AG04449 (cell line): ENCODE results near the gene ZDHHC3.

Experiments used
- CTCF ChIA-PET: fragments of 350-600 bp; formaldehyde crosslinking; extraction: SDS; loops from one replicate; lab custom pipeline; 2021; ENCODE audit warnings: antibody characterized with exemption; lab: Yijun Ruan, JAX
- POLR2A ChIA-PET: fragments of 400-600, 350-600 bp; formaldehyde crosslinking; extraction: SDS; loops from one replicate; lab custom pipeline; 2020; ENCODE audit warnings: antibody characterized with exemption, inconsistent platforms; lab: Yijun Ruan, JAX
- DNase-seq: peaks from one replicate; pipeline ENCODE4 v3.0.0-alpha.2; 2010; ENCODE audit warnings: low read depth, low spot score
- H3K4me3 ChIP-seq: 2 replicates; pipeline ENCODE4 v1.5.1; 2011; ENCODE audit warnings: low read depth, mild to moderate bottlenecking, control low read depth, low read length
- CTCF ChIP-seq: IDR thresholded peaks from one replicate; pipeline ENCODE4 v1.5.1; 2011; ENCODE audit warnings: mild to moderate bottlenecking, moderate library complexity, low read length, control low read depth, inconsistent platforms; ENCODE audit not compliant: insufficient read depth; ENCODE audit errors: missing control alignments

ZDHHC3 gene

GRCh38 chr3:44960387-44961026 lies 15.5 kb downstream of the ZDHHC3 start:
- ChIA-PET POLR2A (no interaction called here), CTCF (no interaction called here)
- no peak overlapping the region for H3K4me3 ChIP-seq
- DNase-seq, result no peak
- TF ChIP-seq CTCF, result no peak

GRCh38 chr3:44958386-44958785 lies 17.6 kb downstream of the ZDHHC3 start:
- ChIA-PET CTCF (no interaction called here), POLR2A (no interaction called here)
- TF ChIP-seq CTCF, result no peak
- H3K4me3 ChIP-seq, result no peak overlapping the region
- no peak for DNase-seq

GRCh38 chr3:44957986-44958385 lies 18.0 kb downstream of the ZDHHC3 start:
- CTCF ChIA-PET, result no interaction called here
- no peak for DNase-seq
- no peak for TF ChIP-seq CTCF
- POLR2A ChIA-PET, result no interaction called here
- no peak overlapping the region for H3K4me3 ChIP-seq

DNA sequence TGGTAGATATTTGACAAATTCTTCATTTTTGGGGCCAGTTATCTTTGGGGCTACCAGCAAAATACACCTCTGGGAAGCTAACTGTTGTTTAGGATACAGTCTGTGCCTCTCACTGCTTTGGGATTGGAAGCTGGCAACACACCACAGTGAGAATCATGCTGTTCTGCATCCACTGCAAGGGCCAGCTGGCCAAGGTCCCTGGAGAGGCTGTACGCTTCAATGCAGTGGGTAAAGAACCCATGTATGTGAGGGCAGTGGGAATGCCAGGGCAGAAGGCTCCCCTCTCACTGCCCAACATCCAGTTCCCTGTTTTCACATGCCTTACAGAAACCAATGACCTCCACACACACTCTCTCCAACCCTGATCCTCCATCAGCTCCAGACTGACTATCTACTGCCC lies 20.1 kb downstream of the ZDHHC3 start:
- TF ChIP-seq CTCF, result no peak
- no peak for DNase-seq
- ChIA-PET CTCF (interaction anchor here (1.0 to 1.3 kb wide), 2 partner anchors 10 to 41 kb away, joined by 3 to 5 read pairs; no protein-coding TSS in a partner anchor), POLR2A (no interaction called here)
- H3K4me3 ChIP-seq, result no peak overlapping the region

DNA sequence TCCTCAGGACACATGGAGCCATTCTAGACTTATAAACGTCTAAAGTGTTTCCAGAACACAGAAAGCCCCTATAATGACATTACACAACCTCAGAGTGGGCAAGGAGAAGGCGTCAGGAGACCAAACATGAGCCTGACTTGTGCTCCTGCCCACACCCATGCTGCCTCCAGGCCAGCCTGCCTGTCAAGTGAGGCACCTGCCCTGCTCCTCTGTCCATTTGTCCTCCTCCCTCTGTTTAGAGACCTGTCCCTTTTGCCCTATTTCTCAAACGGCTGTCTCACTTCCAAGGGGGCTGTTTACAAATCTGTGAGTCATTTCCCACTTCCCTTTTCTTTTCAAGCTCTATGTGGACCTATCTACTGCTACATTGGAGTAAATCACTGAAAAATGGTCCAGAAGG lies 21.0 kb downstream of the ZDHHC3 start:
- POLR2A ChIA-PET, result no interaction called here
- CTCF ChIA-PET, result interaction anchor here (0.7 kb wide), 1 partner anchor 19 kb away, joined by 3 read pairs; no protein-coding TSS in a partner anchor
- H3K4me3 ChIP-seq, result no peak overlapping the region
- TF ChIP-seq CTCF, result no peak
- no peak for DNase-seq

- POLR2A ChIA-PET, result no interaction called here
- no peak for DNase-seq
- H3K4me3 ChIP-seq, result no peak overlapping the region
- TF ChIP-seq CTCF, result no peak
- CTCF ChIA-PET, result interaction anchor here (0.7 kb wide), 1 partner anchor 20 kb away, joined by 3 read pairs; no protein-coding TSS in a partner anchor
Observed at GRCh38 chr3:44954304-44954703, 21.7 kb downstream of the ZDHHC3 start.
